K562 (cell line): ENCODE data around the gene FANCI. TPM values are rescaled to one million over a fixed set of nuclear protein-coding genes. Genes with fewer than 3 reads are reported as not detected.

Experiments used
- ATAC-seq: fragments of 200-7000 bp; cut with Tn5 transposase; 3 replicates; pipeline ENCODE4 v1.9.1; 2020; ENCODE audit warnings: moderate library complexity
- BruUV-seq: library from RNA; stranded (reverse); fragments of 400-500 nt; replicated peaks from 2 replicates; lab custom pipeline; 2021; lab: Mats Ljungman, UMichigan
- CTCF ChIA-PET: fragments of 300-600 bp; formaldehyde crosslinking; extraction: SDS; loops from one replicate; lab custom pipeline; 2021; ENCODE audit warnings: low intra/inter-chr PET ratio; lab: Yijun Ruan, JAX
- POLR2A ChIA-PET: fragments of 300-600, 350-650 bp; sonication (Branson Sonifier 250); formaldehyde crosslinking; extraction: SDS; loops from one replicate; lab custom pipeline; 2021; ENCODE audit warnings: antibody characterized with exemption, inconsistent platforms; lab: Yijun Ruan, JAX
- DNase-seq, 4 experiments: peaks; one replicate each; pipeline versions ENCODE4 v3.0.0 to v3.0.0-alpha.2; 2011 to 2018; ENCODE audit warnings: low spot score in 3 of 4, mixed read lengths in 3 of 4; ENCODE audit errors: extremely low read depth in 1 of 4
- FAIRE-seq: peaks from 2 replicates; lab custom pipeline; 2011; peaks lifted over from hg19 to GRCh38; lab: Jason Lieb, UNC
- H2AFZ ChIP-seq: 2 replicates; pipeline ENCODE4 v1.6.0; 2011; ENCODE audit warnings: low read depth, low read length, control low read depth, inconsistent platforms
- H3K27ac ChIP-seq: fragments of 200-600 bp; 3 replicates; pipeline ENCODE4 v1.8.0; 2011; ENCODE audit warnings: low read depth, mild to moderate bottlenecking, control low read depth, inconsistent platforms, low read length, moderate library complexity, mixed read lengths; ENCODE audit errors: extremely low read depth
- H3K27me3 ChIP-seq, 2 experiments: fragments of 300-600 bp in 1 of 2; 2 replicates in 1 of 2; 3 replicates in 1 of 2; pipeline versions ENCODE4 v1.6.0 to v1.8.0; 2011; ENCODE audit warnings: inconsistent platforms in 2 of 2, low read length in 2 of 2, mild to moderate bottlenecking in 1 of 2, mixed read lengths in 1 of 2, moderate library complexity in 1 of 2; ENCODE audit not compliant: control insufficient read depth in 2 of 2, insufficient read depth in 2 of 2
- H3K36me3 ChIP-seq: fragments of 300-600 bp; 3 replicates; pipeline ENCODE4 v1.8.0; 2011; ENCODE audit warnings: mild to moderate bottlenecking, low read length, inconsistent platforms; ENCODE audit not compliant: control insufficient read depth, insufficient read depth
- H3K4me1 ChIP-seq, 2 experiments: fragments of 200-600 bp in 1 of 2; replicated peaks in 1 of 2; 2 replicates in 1 of 2; 3 replicates in 1 of 2; pipeline versions ENCODE4 v1.5.1 to v1.8.0; 2011; ENCODE audit warnings: inconsistent platforms in 2 of 2, low read length in 2 of 2, mild to moderate bottlenecking in 1 of 2, mixed read lengths in 1 of 2, moderate library complexity in 1 of 2; ENCODE audit not compliant: control insufficient read depth in 2 of 2, insufficient read depth in 2 of 2
- H3K4me2 ChIP-seq: 2 replicates; pipeline ENCODE4 v1.6.1; 2011; ENCODE audit warnings: low read length, control low read depth, inconsistent platforms, mixed read lengths; ENCODE audit not compliant: insufficient read depth
- H3K4me3 ChIP-seq: fragments of 200-600 bp; sonication (generic), shearing (Covaris generic); 2 replicates; pipeline ENCODE4 v1.5.1; 2016; ENCODE audit warnings: control low read depth, inconsistent platforms
- H3K79me2 ChIP-seq: fragments of 200-600 bp; 3 replicates; pipeline ENCODE4 v1.8.0; 2011; ENCODE audit warnings: low read length, inconsistent platforms; ENCODE audit not compliant: control insufficient read depth, insufficient read depth
- H3K9ac ChIP-seq, 2 experiments: 2 replicates each; pipeline versions ENCODE4 v1.6.0 to v1.6.1; 2011; ENCODE audit warnings: low read depth in 2 of 2, low read length in 2 of 2, control low read depth in 1 of 2, inconsistent platforms in 1 of 2, mild to moderate bottlenecking in 1 of 2, mixed read lengths in 1 of 2; ENCODE audit not compliant: insufficient read depth in 1 of 2
- H3K9me1 ChIP-seq: one replicate; pipeline ENCODE4 v1.6.0; 2011; ENCODE audit warnings: inconsistent platforms, mild to moderate bottlenecking, low read length, moderate library complexity; ENCODE audit not compliant: control insufficient read depth, insufficient read depth
- H3K9me3 ChIP-seq: replicated peaks from 2 replicates; pipeline ENCODE4 v1.5.1; 2011; ENCODE audit warnings: low read depth, low read length, inconsistent platforms; ENCODE audit not compliant: control insufficient read depth, insufficient read depth
- H4K20me1 ChIP-seq: replicated peaks from 2 replicates; pipeline ENCODE4 v1.6.1; 2011; ENCODE audit warnings: low read length, inconsistent platforms, mixed read lengths; ENCODE audit not compliant: control insufficient read depth, insufficient read depth
- BACH1 ChIP-seq: fragments of 200-800 bp; sonication (Bioruptor generic); IDR thresholded peaks from 2 replicates; pipeline ENCODE4 v1.6.1; 2016; ENCODE audit warnings: missing genetic modification characterization, missing compliant biosample characterization
- EGR1 ChIP-seq: fragments of 450-650 bp; conservative IDR thresholded peaks from 2 replicates; pipeline ENCODE4 v1.6.1; 2017; ENCODE audit warnings: mild to moderate bottlenecking
- HINFP ChIP-seq: fragments of 450-650 bp; conservative IDR thresholded peaks from 2 replicates; pipeline ENCODE4 v1.6.1; 2016; ENCODE audit warnings: missing genetic modification characterization, low read depth, mild to moderate bottlenecking, control low read depth, missing compliant biosample characterization
- POU5F1 ChIP-seq: fragments of 150-350 bp; IDR thresholded peaks from 2 replicates; pipeline ENCODE4 v1.6.1; 2014; ENCODE audit warnings: borderline replicate concordance, low read length, low read depth, mild to moderate bottlenecking; ENCODE audit not compliant: partially characterized antibody
- PTBP1 ChIP-seq: fragments of 200-400 bp; formaldehyde crosslinking; IDR thresholded peaks from 2 replicates; pipeline ENCODE4 v1.6.1; 2017; ENCODE audit warnings: low read depth, low read length
- PTRF ChIP-seq: fragments of 450-650 bp; IDR thresholded peaks from 2 replicates; pipeline ENCODE4 v1.6.1; 2016; ENCODE audit warnings: mild to moderate bottlenecking, missing genetic modification characterization, missing compliant biosample characterization
- SETDB1 ChIP-seq: IDR thresholded peaks from one replicate; pipeline ENCODE4 v1.6.1; 2012; ENCODE audit warnings: low read length, control low read depth, inconsistent platforms
- XRCC4 ChIP-seq: IDR thresholded peaks from one replicate; pipeline ENCODE4 v1.6.1; 2011; ENCODE audit not compliant: insufficient read depth, insufficient read length; ENCODE audit errors: extremely low read depth
- ZBTB7A ChIP-seq: IDR thresholded peaks from 2 replicates; pipeline ENCODE4 v1.6.1; 2011; ENCODE audit warnings: low read depth, mild to moderate bottlenecking, low read length, moderate library complexity, borderline replicate concordance; ENCODE audit not compliant: control insufficient read depth
- ZNF175 ChIP-seq: fragments of 200-800 bp; sonication (Bioruptor generic); IDR thresholded peaks from 2 replicates; pipeline ENCODE4 v1.6.1; 2016; ENCODE audit warnings: low read depth, mild to moderate bottlenecking, missing genetic modification characterization, missing compliant biosample characterization
- WGBS: fragments of 100-300 bp; shearing (Covaris generic); methylation state at CpG from one replicate; pipeline ENCODE4 v1.1.6; 2016; ENCODE audit warnings: low coverage, mixed read lengths; ENCODE audit not compliant: insufficient coverage; ENCODE audit errors: missing lambda C conversion rate; 5-methylcytosine and 5-hydroxymethylcytosine counted together
- in situ Hi-C: fragments of 300-500 bp; cut with MboI; formaldehyde crosslinking; loops from 4 replicates; pipeline ENCODE4 v1.15.0; 2018; ENCODE audit warnings: inconsistent platforms, mixed read lengths
- intact Hi-C: fragments of 100-400 bp; cut with micrococcal nuclease; formaldehyde crosslinking; loops from 2 replicates; pipeline ENCODE4 v1.14.2; 2022
- polyA plus RNA-seq, 8 experiments: library from polyadenylated mRNA; depleted of rRNA in 4 of 8; stranded (reverse) in 5 of 8; unstranded in 3 of 8; fragments of >200 nt; fragmentation: Nextera tagmentation in 2 of 8; fragmentation: Illumina TruSeq in 1 of 8; extraction: Ambion mirVana in 2 of 8; extraction: Trizol in 1 of 8; gene quantifications; 2 replicates each; pipeline versions ENCODE4 v1.2.1 to v1.2.3, GENCODE V29; 2011 to 2014; ENCODE audit warnings: inconsistent platforms in 1 of 8, missing spikeins in 1 of 8
- total RNA-seq, 7 experiments: library from RNA; depleted of rRNA in 6 of 7; stranded (reverse); fragments of >200 nt in 6 of 7; fragmentation: Illumina TruSeq in 2 of 7; extraction: Trizol in 2 of 7; gene quantifications; 2 replicates each; pipeline versions ENCODE4 v1.2.1 to v1.2.3, GENCODE V29; 2011 to 2021; ENCODE audit warnings: low replicate concordance in 1 of 7
- TF ChIP-seq, protein P1 (sequence below): fragments of 450-650 bp; formaldehyde crosslinking; IDR thresholded peaks from 2 replicates; pipeline ENCODE4 v1.4.0; 2020; ENCODE audit warnings: mild to moderate bottlenecking, moderate library complexity
- TF ChIP-seq, protein P2 (sequence below), 2 experiments: IDR thresholded peaks; 2 replicates each; pipeline ENCODE4 v1.6.1; 2012; ENCODE audit warnings: improper control_type of control experiment in 2 of 2, low read depth in 2 of 2, low read length in 2 of 2, borderline replicate concordance in 1 of 2

Gene FANCI
- total and polyA plus RNA-seq, 9 of the 15 experiments (the other 6 are each of a cell fraction or from before 2014, with no cell fraction given), result 72.1 to 165 (median 131) TPM

GRCh38 chr15:89194608-89195007, 49.2 kb upstream of the FANCI start (continued):
- TF ChIP-seq, protein P1, sequence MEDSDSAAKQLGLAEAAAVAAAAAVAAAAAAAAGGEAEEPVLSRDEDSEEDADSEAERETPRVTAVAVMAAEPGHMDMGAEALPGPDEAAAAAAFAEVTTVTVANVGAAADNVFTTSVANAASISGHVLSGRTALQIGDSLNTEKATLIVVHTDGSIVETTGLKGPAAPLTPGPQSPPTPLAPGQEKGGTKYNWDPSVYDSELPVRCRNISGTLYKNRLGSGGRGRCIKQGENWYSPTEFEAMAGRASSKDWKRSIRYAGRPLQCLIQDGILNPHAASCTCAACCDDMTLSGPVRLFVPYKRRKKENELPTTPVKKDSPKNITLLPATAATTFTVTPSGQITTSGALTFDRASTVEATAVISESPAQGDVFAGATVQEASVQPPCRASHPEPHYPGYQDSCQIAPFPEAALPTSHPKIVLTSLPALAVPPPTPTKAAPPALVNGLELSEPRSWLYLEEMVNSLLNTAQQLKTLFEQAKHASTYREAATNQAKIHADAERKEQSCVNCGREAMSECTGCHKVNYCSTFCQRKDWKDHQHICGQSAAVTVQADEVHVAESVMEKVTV (CRISPR knock-in tag), result no peak
- no peak for TF ChIP-seq POU5F1

GRCh38 chr15:89195836-89196235, 47.9 kb upstream of the FANCI start:
- Histone ChIP-seq H3K4me1 (no peaks in the 10 kb centered on the region; a peak in 1 of 5 replicates), H2AFZ (no peak overlapping the region), H3K9ac (no peak overlapping the region), H3K36me3 (peaks cover 81% of the 10 kb centered on the region), H3K4me3 (no peak overlapping the region), H3K27ac (no peak overlapping the region), H3K9me3 (no peaks in the 10 kb centered on the region), H4K20me1 (no peaks in the 10 kb centered on the region), H3K27me3 (no peaks in the 10 kb centered on the region), H3K4me2 (no peak overlapping the region), H3K79me2 (no peaks in the 10 kb centered on the region), H3K9me1 (peaks cover 4% of the 10 kb centered on the region)
- BruUV-seq, result no TSS peak
- ATAC-seq, result no peak
- DNase-seq, result no peak
- FAIRE-seq, result no peak
- POLR2A ChIA-PET, result interaction anchor here (0.5 to 1.5 kb wide), 4 partner anchors 10 to 315 kb away, joined by 3 to 7 read pairs (median 4); no protein-coding TSS in a partner anchor
- intact Hi-C loops (no loop called here), in situ Hi-C loops (no loop called here)
- WGBS, result 88% methylated on average over 8 of the region's 8 CpGs
- CTCF ChIA-PET, result no interaction called here
- TF ChIP-seq EGR1, result no peak
- TF ChIP-seq SETDB1, result no peak
- TF ChIP-seq ZBTB7A, result no peak
- TF ChIP-seq, protein P2, sequence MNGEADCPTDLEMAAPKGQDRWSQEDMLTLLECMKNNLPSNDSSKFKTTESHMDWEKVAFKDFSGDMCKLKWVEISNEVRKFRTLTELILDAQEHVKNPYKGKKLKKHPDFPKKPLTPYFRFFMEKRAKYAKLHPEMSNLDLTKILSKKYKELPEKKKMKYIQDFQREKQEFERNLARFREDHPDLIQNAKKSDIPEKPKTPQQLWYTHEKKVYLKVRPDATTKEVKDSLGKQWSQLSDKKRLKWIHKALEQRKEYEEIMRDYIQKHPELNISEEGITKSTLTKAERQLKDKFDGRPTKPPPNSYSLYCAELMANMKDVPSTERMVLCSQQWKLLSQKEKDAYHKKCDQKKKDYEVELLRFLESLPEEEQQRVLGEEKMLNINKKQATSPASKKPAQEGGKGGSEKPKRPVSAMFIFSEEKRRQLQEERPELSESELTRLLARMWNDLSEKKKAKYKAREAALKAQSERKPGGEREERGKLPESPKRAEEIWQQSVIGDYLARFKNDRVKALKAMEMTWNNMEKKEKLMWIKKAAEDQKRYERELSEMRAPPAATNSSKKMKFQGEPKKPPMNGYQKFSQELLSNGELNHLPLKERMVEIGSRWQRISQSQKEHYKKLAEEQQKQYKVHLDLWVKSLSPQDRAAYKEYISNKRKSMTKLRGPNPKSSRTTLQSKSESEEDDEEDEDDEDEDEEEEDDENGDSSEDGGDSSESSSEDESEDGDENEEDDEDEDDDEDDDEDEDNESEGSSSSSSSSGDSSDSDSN (IDR thresholded peaks at IDR 0.05; ENCODE audit: borderline replicate concordance in 1 of 2, low read depth in 2 of 2, low read length in 2 of 2), result no peak
- no peak for TF ChIP-seq ZNF175 (CRISPR knock-in tag)
- no peak for TF ChIP-seq PTRF (tag)
- no peak for TF ChIP-seq XRCC4
- no peak for TF ChIP-seq BACH1 (tag)
- TF ChIP-seq, protein P1 (CRISPR knock-in tag), result no peak
- no peak for TF ChIP-seq PTBP1
- TF ChIP-seq HINFP (tag), result no peak
